ENCODE data around the gene VASN.

GRCh38 chr16:4360538-4361021, 11.1 kb upstream of the VASN start:
- TF ChIP-seq CTCF (IDR thresholded peaks at IDR 0.05; ENCODE audit: low read depth, low read length, poor library complexity, severe bottlenecking) (no peak), EZH2phosphoT487 (IDR thresholded peaks at IDR 0.05; ENCODE audit: borderline replicate concordance, low read length) (no peak)

Measured in DOHH2 (cell line).